Measurements from ENCODE around the gene FXYD1.
A peak's percentile ranks its signal among the peaks of the same experiment; 100 is the strongest.

The FXYD1 gene

GRCh38 chr19:35112995-35113688, 25.5 kb upstream of the FXYD1 start:
- no peak for DNase-seq
- Histone ChIP-seq H3K27me3 (replicated peaks; ENCODE audit: insufficient read depth, low read length) (peaks cover 72% of the 10 kb centered on the region), H3K36me3 (replicated peaks; ENCODE audit: insufficient read depth, low read length) (no peaks in the 10 kb centered on the region), H4K20me1 (ENCODE audit: insufficient read depth, low read length) (no peaks in the 10 kb centered on the region), H2AFZ (ENCODE audit: low read length) (no peak overlapping the region), H3K4me2 (ENCODE audit: low read depth, low read length) (no peak overlapping the region), H3K79me2 (ENCODE audit: low read length) (no peaks in the 10 kb centered on the region), H3K9ac (ENCODE audit: low read length) (no peak overlapping the region), H3K27ac (ENCODE audit: low read length) (no peak overlapping the region), H3K9me2 (replicated peaks; ENCODE audit: insufficient read depth, low read length) (no peaks in the 10 kb centered on the region), H3F3A (ENCODE audit: insufficient read depth, low read length) (no peaks in the 10 kb centered on the region), H3K4me1 (ENCODE audit: low read length) (no peaks in the 10 kb centered on the region), H3K4me3 (ENCODE audit: low read length) (no peak overlapping the region), H3K9me3 (replicated peaks; ENCODE audit: insufficient read depth, low read length) (no peaks in the 10 kb centered on the region)
- no peak for TF ChIP-seq EZH2phosphoT487 (IDR thresholded peaks at IDR 0.05; ENCODE audit: low read length)
- no peak for TF ChIP-seq EZH2 (optimal IDR thresholded peaks at IDR 0.05; ENCODE audit: low read depth, low read length)
- TF ChIP-seq CTCF (IDR thresholded peaks at IDR 0.05; ENCODE audit: low read length) = no peak

- Histone ChIP-seq H2AFZ (ENCODE audit: low read length) (no peak overlapping the region), H4K20me1 (ENCODE audit: insufficient read depth, low read length) (no peaks in the 10 kb centered on the region), H3K36me3 (replicated peaks; ENCODE audit: insufficient read depth, low read length) (no peaks in the 10 kb centered on the region), H3K4me3 (ENCODE audit: low read length) (no peak overlapping the region), H3F3A (ENCODE audit: insufficient read depth, low read length) (no peaks in the 10 kb centered on the region), H3K27me3 (replicated peaks; ENCODE audit: insufficient read depth, low read length) (peaks cover 68% of the 10 kb centered on the region), H3K79me2 (ENCODE audit: low read length) (no peaks in the 10 kb centered on the region), H3K9me2 (replicated peaks; ENCODE audit: insufficient read depth, low read length) (no peaks in the 10 kb centered on the region), H3K9ac (ENCODE audit: low read length) (no peak overlapping the region), H3K4me2 (ENCODE audit: low read depth, low read length) (no peak overlapping the region), H3K9me3 (replicated peaks; ENCODE audit: insufficient read depth, low read length) (no peaks in the 10 kb centered on the region), H3K27ac (ENCODE audit: low read length) (no peak overlapping the region), H3K4me1 (ENCODE audit: low read length) (no peaks in the 10 kb centered on the region)
- peak; percentile 33 for DNase-seq
- peak; percentile 95 for TF ChIP-seq CTCF (IDR thresholded peaks at IDR 0.05; ENCODE audit: low read length)
- TF ChIP-seq EZH2 (optimal IDR thresholded peaks at IDR 0.05; ENCODE audit: low read depth, low read length) = no peak
- no peak for TF ChIP-seq EZH2phosphoT487 (IDR thresholded peaks at IDR 0.05; ENCODE audit: low read length)
Measured at GRCh38 chr19:35114353-35115176, 24.1 kb upstream of the FXYD1 start.

GRCh38 chr19:35115177-35115951, 23.3 kb upstream of the FXYD1 start, which contains the start of gene FXYD3:
FXYD3 (plus strand) TSS chr19:35115823; CDS start chr19:35119377, 3,554 bp downstream.
- Histone ChIP-seq H3K79me2 (ENCODE audit: low read length) (no peaks in the 10 kb centered on the region), H3K9me2 (replicated peaks; ENCODE audit: insufficient read depth, low read length) (no peaks in the 10 kb centered on the region), H2AFZ (ENCODE audit: low read length) (no peak within 1 kb of the TSS), H3K36me3 (replicated peaks; ENCODE audit: insufficient read depth, low read length) (no peaks in the 10 kb centered on the region), H3K4me2 (ENCODE audit: low read depth, low read length) (no peak within 1 kb of the TSS), H3K9ac (ENCODE audit: low read length) (no peak within 1 kb of the TSS), H3F3A (ENCODE audit: insufficient read depth, low read length) (no peaks in the 10 kb centered on the region), H4K20me1 (ENCODE audit: insufficient read depth, low read length) (no peaks in the 10 kb centered on the region), H3K27ac (ENCODE audit: low read length) (no peak within 1 kb of the TSS), H3K9me3 (replicated peaks; ENCODE audit: insufficient read depth, low read length) (no peaks in the 10 kb centered on the region), H3K27me3 (replicated peaks; ENCODE audit: insufficient read depth, low read length) (peaks cover 69% of the 10 kb centered on the region), H3K4me1 (ENCODE audit: low read length) (no peaks in the 10 kb centered on the region), H3K4me3 (ENCODE audit: low read length) (no peak within 1 kb of the TSS)
- no peak for DNase-seq
- no peak for TF ChIP-seq CTCF (IDR thresholded peaks at IDR 0.05; ENCODE audit: low read length)
- TF ChIP-seq EZH2phosphoT487 (IDR thresholded peaks at IDR 0.05; ENCODE audit: low read length) = no peak
- TF ChIP-seq EZH2 (optimal IDR thresholded peaks at IDR 0.05; ENCODE audit: low read depth, low read length) = no peak
